HG02973 (cell line): ENCODE data around the gene PACSIN2.
"Not testable (repeated sequence)": the region's sequence is repeated elsewhere in the genome, so short reads cannot be mapped to it uniquely, and the experiment has no call there.

ENCODE experiments used
- ATAC-seq: cut with Tn5 transposase; IDR thresholded peaks from one replicate; pipeline ENCODE4 v1.9.1; 2021; ENCODE audit warnings: moderate library complexity; ENCODE audit not compliant: unreplicated experiment

The PACSIN2 gene

GRCh38 chr22:42967933-42968332 lies 47.0 kb downstream of the PACSIN2 start:
- ATAC-seq: no peak

DNA sequence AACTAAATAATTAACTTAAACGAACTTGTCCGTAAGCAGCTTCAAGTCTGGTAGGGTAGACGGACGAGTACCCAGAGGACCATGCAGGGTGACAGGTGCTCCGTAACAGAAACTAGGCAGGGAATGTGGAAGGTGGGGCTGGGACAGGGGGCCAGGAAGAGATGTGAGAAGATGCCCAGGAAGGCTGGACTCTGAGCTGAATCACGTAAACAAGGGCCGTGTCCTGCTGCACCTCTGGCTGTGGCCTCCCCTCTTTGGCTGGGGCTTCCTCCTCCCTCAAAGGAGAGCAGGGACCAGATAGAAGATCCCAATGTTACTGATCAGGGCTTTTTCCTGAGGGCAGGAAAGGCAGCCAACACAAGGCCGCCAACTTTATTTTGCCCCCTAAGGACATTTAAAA lies 47.9 kb downstream of the PACSIN2 start:
- ATAC-seq: no peak

- ATAC-seq: no peak
These were observed 48.5 kb downstream of the PACSIN2 start for GRCh38 chr22:42966497-42966896.

- no peak for ATAC-seq
These were observed 49.8 kb downstream of the PACSIN2 start for GRCh38 chr22:42964994-42965699.

- no peak for ATAC-seq
These were observed 51.7 kb downstream of the PACSIN2 start for GRCh38 chr22:42963231-42963595.

- ATAC-seq: no peak
These were observed 52.4 kb downstream of the PACSIN2 start for GRCh38 chr22:42962295-42963230.

- no peak for ATAC-seq
These were observed 53.1 kb downstream of the PACSIN2 start for GRCh38 chr22:42961810-42962209.

DNA sequence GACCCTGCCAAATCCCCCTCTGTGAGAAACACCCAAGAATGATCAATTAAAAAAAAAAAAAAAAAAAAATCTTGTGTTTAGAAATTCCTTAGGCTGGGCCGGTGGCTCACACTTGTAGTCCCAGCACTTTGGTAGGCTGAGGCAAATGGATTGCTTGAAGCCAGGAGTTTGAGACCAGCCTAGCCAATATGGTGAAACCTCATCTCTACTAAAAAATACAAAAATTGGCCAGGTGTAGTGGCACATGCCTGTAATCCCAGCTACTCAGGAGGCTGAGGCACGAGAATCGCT lies 53.6 kb downstream of the PACSIN2 start:
- ATAC-seq: not testable (repeated sequence)

DNA sequence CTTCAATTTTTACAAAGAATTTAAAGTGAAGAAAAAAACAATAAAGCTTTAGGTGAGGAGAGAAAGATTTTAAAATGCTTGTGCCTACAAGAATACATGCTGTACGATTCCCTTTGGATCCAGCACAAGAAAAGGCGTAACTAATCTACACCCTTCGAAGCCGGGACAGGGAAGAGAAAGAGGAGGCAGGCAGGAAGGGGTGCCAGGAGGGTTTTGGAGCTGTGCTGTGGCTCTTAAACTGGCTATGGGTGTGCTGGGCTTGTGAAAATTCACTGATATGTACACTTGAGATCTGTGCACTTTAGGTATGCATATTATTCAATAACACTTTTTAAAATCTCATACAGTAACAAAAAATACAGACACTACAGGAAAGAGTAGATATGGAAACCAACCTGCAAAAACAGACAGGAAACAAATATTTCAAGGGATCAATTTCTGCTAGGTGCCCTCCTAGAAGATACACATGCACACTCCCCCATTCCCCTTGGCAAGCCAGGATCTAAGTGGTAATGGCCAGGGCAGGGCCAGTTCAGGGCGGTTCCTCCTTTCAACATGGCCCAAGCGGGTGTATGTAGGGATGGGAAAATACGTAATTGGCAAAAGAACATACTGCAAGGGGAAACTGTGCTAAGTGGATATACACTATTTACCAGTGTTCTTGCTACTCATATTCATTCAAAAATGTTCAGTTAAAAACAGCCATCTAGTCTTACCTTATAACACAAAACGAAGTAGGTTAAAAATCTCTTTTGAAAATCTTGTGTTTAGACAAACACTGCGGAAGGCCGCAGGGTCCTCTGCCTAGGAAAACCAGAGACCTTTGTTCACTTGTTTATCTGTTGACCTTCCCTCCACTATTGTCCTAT lies 54.2 kb downstream of the PACSIN2 start:
- ATAC-seq: no peak

- no peak for ATAC-seq
These were observed 55.1 kb downstream of the PACSIN2 start for GRCh38 chr22:42959576-42960509.

DNA sequence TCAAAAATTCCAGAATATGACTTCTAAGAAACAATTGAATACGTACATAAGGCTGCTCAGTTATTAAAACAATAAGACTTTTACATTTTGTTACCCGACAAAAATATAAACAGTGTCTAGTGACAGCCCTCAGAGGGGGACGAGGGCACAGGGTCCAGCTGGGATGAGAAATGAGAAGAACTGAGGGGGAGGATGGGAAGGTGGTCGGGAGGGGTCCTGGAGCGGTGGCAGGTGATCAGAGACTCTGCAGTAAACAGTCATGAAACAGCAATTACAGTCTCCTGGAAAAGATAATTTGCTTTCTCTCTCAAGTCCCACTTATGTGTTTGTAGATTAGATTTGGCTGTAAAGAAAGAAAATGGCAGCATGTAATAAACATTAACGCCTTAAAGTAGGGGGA lies 56.0 kb downstream of the PACSIN2 start:
- ATAC-seq: no peak

- ATAC-seq: no peak
These were observed 57.0 kb downstream of the PACSIN2 start for GRCh38 chr22:42957958-42958357.

- ATAC-seq: no peak
These were observed 57.4 kb downstream of the PACSIN2 start for GRCh38 chr22:42957544-42957943.

- no peak for ATAC-seq
These were observed 59.1 kb downstream of the PACSIN2 start for GRCh38 chr22:42955848-42956247.

DNA sequence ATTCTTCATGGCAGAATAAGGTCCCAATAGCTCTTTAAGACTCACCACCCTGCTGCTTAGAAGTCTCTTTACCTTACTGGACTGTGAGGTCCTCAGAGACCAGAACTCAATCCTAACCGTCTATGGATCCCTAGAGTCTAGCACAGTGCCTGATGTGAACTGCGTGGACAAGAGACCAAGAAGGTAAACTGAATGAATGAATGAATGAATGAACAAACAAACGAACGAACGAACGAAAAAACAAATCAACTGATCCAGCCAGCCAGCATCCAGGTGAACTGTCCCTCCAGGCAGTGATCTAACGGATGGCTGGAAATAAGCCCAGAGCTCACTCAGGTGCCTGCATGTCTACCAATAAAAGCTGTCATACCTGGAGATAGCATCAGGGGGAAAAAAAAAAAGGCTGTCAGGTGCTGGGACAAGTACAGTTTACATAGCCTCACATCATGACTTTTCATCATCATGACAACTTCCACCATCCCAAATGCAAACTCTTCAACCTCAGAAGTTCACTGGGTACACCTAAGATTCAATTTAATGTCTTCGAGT lies 59.8 kb downstream of the PACSIN2 start:
- ATAC-seq: no peak

GRCh38 chr22:42953751-42954150 lies 61.2 kb downstream of the PACSIN2 start:
- ATAC-seq: not testable (repeated sequence)

DNA sequence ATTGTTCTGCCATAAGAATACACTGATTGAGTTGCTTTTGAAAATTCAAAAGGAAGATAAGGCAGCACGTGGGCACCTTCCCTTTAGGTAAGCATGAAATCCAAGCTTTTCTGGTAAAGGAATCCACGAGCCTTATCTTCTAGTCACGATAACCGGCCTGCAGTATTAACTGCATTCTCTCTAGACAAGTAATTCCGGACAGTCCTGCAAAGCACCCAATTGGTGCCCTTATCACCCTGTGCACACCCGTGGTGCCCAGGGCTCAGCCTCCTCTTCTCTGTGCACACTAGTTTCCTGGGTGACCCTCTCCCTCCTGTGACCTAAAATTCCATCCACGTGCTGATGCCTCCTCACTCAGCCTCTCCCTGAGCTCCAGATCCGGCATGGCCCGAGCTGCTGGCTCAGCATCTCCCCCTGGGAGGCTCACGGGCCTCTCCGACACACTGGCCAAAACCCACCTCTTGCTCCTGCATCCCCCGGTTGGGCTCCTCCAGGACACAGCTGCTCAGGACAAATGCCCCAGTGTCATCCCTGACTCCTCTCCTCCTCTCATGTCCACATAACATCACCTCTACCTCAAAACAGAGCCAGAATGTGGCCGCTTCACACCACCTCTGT lies 63.7 kb downstream of the PACSIN2 start:
- no peak for ATAC-seq

DNA sequence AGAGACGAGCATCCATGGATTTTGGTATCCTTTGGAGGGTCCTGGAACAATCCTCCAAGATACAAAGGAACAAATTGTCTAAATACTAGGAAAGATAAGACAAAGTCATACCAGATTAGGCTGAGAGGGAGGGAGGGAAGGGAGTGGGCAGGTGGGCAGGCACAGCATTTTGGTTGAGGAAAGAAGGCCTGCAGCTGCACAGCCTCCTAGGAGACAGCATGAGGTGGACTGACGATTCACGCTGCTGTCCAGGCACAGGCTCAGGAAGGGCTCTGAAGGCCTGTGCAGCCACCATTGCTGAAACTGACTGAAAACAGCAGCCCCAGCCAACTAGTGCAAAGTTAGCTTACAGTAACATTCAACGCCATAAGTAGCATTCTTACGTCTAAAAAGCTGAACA lies 64.7 kb downstream of the PACSIN2 start:
- ATAC-seq: no peak

DNA sequence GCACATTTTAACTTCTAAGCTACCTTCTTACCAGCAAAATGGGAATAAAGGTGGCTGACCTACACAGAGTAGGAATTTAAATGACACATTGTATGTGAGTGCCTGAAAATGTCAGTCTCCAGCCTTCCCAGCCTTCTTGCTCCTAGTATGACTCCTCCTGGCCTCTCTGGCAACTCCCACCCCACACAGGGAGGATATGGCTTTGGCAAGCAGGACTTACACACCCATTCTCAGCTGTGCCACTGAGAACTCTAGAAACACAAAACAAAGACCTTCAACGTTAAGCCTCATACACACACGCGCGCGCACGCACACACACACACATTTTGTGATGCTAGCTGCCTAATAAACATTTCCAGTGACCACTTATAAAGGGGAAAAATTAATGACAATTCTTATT lies 65.8 kb downstream of the PACSIN2 start:
- no peak for ATAC-seq

- no peak for ATAC-seq
These were observed 66.7 kb downstream of the PACSIN2 start for GRCh38 chr22:42948294-42948693.
